GM21528 (cell line): Measurements from ENCODE around the gene SHISA3.

Experiments
- ATAC-seq: cut with Tn5 transposase; IDR thresholded peaks from one replicate; pipeline ENCODE4 v1.9.1; 2021; ENCODE audit warnings: mild to moderate bottlenecking, moderate library complexity; ENCODE audit not compliant: unreplicated experiment, low FRiP score

SHISA3 gene

DNA sequence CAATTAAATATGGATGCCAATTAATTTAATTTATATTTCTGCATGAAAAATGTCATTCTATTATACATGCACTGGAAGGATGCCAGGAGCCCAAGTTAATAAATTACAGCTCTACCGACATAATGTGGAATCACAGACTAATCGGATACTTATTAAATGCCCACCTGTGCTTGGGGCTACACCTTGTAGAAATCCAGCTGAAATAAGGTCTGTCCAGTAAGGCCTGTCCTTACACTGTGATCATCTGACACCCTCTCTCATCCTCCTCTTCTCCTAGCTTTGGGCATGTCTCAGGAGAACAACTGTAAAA lies 6.0 kb upstream of the SHISA3 start:
- no peak for ATAC-seq

DNA sequence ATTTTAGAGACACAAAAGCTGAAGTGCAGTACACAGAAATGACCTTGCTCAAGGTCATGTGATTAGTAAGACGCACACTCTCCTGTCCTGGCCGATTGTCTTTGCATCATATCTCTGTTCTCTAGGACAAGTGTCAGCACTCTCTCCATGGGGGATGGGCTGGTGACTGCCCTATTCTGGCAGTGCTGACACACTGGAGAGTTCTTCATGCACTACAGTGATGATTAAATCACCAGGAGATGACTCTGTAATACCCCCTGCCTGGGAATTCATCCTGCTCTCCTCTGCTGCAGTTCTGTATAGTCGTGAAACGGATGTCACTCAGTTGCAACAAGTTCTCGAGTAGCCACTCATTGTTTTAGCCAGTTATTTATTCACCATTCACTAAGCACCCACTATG lies 5.3 kb upstream of the SHISA3 start:
- no peak for ATAC-seq

- ATAC-seq = no peak
These were observed 4.9 kb upstream of the SHISA3 start for GRCh38 chr4:42392436-42392835.

- no peak for ATAC-seq
These were observed 1.7 kb upstream of the SHISA3 start for GRCh38 chr4:42395595-42395994.

DNA sequence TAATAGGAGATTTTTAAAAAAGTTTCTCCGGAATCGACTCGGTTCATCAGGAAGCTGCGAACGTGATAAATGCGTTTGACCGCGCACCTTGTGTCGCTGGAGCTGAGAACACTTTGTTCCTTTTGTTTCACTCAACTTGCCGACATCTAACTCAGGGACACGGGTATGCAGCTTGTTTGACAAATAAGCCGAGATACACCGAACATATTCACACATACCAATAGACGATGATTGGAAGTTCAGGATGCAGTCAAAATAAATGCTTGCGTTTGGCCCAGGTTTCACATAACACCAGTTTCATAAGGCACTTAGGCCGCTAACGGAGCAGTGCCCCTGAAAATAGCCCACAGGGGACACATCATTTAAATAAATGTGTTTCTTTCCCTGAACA lies 932 bp upstream of the SHISA3 start:
- ATAC-seq = no peak

DNA sequence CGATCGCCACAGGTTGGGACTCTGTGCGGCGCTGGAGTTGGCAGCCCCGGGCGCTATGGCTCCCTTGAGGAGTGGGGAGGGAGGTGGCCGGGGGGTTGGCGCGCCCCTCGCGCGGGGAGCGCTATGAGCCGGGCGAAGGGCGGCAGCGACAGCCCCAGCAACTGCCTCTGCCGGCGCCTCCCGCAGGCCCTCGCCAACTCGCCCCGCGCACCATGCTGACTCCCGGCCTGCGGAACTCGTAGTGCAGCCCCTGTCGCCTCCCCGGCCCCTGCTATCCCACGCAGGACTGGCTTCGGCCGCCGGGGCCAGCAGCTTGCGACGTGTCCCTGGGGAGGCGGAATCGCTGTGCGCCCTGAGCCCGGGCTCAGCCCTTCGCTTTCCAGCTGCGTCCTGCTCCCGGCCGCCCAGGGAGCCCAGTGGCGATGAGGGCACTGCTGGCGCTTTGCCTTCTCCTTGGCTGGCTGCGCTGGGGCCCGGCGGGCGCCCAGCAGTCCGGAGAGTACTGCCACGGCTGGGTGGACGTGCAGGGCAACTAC lies 415 bp downstream of the SHISA3 start:
- peak; percentile 60 for ATAC-seq

GRCh38 chr4:42398171-42398870 lies 1.0 kb downstream of the SHISA3 start:
- peak; percentile 43 for ATAC-seq

DNA sequence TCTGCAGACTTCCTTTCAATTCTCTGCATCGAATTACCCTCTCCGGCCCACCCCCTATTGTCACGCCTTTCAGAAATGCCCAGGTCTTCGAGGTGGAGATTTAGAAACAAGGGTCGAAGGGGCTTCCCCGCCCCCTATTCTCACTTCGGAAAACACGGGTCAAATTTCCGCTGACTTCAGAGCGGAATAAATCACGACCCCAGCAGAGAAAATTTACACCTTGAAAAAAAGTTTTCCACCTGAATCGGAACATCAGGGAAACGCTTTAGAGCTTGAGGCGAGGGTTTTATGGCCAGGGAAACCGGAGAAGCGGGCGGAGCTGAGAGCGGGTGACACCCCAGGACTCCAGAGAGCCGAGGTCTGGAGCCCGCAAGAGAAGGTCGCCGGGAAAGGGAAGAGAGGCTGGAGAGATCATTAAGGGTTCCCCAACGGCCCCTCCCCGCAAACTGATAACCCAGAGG lies 1.6 kb downstream of the SHISA3 start:
- ATAC-seq = no peak

DNA sequence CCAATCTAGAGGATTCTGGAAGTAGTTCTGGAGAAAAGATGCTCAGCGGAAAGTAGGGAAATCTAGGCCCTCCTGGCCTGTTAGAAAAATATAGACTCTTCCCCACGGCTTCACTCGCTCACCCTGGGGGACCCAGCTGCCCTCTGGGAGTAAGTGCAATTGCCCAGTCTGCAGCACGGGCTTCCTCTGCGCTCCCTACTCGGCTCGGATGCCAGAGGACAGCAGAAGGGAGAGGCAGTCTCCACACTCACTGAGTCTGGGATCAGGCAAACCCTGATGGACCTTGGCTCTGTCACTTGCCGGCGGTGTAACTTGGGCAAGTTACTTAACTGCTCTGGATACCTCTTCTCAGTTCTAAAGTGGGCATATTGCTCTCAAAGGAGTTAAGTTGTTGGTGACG lies 2.1 kb downstream of the SHISA3 start:
- no peak for ATAC-seq

GRCh38 chr4:42401171-42401570 lies 3.9 kb downstream of the SHISA3 start:
- no peak for ATAC-seq

DNA sequence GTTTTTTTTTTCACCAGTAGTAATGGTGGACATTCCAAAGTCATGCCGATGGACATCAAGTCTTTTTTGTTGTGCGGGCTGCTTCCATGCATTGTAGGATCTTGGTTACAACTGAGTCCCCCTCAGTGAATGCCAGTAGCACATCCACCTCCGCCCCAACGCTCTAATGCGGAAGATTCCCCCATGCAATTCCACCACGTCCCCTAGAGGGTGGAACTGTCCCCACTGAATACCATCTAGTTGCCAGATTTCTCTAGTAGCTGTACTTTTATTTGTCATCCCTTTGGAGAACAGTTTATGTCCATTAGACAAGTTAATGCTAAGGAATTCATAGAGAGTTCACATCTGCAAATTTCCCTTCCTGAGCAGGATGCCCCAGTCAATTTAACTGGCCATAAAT lies 6.7 kb downstream of the SHISA3 start:
- ATAC-seq = no peak

DNA sequence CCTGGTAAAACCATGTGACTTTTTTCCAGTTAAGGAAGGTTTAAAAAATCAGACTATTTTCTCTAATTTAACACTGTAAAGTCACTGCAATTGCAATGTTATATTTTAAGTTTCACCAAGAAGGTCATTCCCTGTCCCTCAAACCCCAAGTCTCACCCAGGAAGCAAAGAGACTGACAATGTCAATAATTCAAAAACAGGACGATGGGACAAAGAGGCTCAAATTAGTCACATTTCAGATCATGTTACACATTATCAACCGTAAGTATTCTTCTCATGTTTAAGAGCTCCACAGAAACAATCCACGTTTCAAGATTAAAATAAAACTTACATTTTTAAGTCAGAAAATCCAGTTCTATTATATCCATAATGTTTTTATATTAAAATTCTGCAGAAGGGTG lies 13.2 kb downstream of the SHISA3 start:
- no peak for ATAC-seq

GRCh38 chr4:42411803-42412202 lies 14.5 kb downstream of the SHISA3 start:
- no peak for ATAC-seq

- ATAC-seq = no peak
These were observed 15.0 kb downstream of the SHISA3 start for GRCh38 chr4:42412251-42412650.

- ATAC-seq = no peak
These were observed 18.0 kb downstream of the SHISA3 start for GRCh38 chr4:42415281-42415680.

GRCh38 chr4:42416017-42416416 lies 18.7 kb downstream of the SHISA3 start:
- ATAC-seq = no peak

- no peak for ATAC-seq
These were observed 20.3 kb downstream of the SHISA3 start for GRCh38 chr4:42417550-42417949.

DNA sequence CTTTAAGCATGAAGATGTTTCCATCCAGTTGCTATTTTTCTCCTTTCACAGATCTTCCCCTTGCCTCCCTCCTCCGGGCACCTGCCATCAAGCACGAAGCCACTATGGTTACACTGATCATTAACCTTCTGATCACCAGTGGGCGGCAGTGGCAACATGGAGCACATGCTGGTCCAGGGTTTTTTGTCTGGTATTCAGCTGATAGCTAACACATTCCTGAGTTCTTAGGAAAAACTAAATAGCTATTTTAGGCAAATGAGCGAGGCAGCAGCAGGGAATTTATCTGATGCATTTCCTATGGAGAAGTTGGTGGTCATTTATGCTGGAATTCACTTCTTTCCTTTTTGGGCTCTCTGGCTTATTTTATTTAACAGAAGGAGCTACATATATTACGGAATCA lies 22.9 kb downstream of the SHISA3 start:
- no peak for ATAC-seq

DNA sequence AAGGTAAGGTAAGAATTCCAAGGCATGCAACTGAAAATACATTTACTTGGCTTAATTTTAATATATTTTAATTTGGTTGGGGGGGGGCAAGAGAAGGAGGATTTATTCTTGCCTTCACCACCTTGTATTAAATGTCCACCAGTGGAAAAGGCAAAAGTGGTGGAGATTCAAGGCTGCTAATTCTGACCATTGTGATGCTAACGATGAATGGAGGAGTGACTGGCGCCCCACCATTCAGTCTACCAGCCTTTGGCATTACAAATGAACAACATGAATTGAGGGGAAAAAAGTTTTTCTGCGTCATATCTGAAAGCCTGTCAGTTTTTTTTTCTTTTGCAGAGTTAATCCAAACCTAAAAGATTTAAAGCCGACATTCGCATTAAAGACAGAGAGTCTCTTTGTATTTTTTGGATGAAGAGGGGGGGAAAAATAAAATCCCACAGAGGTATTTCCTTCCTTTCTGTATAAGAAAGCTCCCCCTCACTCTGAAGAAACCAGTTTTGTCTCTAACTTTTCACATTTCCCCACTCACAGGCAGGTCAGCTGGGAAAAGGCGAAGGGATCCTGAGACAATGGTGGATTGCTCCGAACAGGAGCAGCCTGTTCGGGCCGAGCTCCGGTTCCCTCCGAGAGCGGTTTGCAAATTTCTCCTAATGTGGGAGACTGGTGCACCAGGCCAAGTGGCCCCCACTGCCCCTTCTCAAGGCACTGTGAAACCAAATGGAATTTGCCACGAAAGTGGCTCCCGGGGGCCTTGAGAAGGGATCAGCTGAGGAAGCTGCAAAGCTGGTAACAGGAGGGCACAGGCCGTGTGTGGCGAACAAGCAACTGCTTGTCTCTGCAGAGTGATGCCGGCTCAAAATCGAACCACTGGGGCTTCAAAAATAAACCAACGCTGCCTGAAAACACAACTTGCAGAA lies 28.1 kb downstream of the SHISA3 start:
- no peak for ATAC-seq

DNA sequence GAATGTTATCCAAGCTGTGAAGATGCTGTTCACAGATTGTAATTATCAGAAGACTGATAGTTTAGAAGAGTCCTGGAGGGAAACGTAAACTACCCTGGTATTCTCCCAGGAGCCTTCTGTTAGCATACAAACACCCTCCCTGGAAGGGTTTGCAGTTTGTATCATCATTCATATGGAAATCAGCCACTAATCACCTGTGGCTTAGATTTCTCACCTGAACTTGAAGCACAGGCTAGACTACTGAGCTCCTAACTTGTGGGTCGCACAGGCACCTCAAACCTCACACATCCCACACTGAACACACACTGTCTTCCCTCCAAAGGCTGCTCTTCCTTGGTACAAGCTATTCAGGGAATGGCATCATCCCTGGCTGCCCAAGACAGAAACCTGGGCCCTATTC lies 30.7 kb downstream of the SHISA3 start:
- ATAC-seq = no peak

DNA sequence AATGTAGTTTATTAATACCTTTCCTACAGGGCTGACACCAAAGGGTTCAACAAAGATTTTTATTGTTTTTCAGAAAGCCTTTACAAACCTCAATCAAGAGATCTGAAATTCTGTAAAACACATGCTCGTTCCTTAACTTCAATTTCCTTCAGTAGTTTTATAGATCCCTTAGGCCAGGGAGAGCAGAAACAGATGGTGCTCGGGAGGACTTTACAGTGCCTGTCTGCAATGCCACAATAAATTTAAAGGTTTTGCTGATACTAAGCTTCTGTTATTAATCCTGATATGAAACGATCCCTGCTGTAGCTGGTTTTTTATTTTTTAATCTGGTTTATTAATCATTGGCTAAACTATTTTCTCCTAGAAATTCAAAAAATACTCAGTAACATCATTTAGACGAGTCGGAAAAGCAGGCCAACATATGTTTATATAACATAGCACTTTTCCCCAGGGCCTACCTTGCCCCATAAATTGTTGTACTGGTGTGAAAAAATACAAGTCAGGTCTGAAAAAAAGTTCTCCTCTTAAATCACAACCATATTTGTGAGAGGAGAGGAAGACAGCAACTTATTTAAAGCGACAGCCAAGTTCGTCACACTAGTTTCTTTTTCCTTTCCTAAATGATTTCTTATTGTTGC lies 39.8 kb downstream of the SHISA3 start:
- no peak for ATAC-seq
